Activated T-cell treated with anti-CD3 and anti-CD28 coated beads, Interleukin-2, amount 50 U/mL, for 48 hours (primary cell): ENCODE data around the gene SEMA6A.

ENCODE experiments used
- DNase-seq, 2 experiments: peaks; one replicate each; pipeline ENCODE4 v3.0.0-alpha.2; 2020

Gene SEMA6A

GRCh38 chr5:116436674-116437350 is 137.8 kb downstream of the SEMA6A start:
- DNase-seq = no peak

- DNase-seq = no peak
These were observed 145.7 kb downstream of the SEMA6A start for GRCh38 chr5:116428966-116429365.

- no peak for DNase-seq
These were observed 146.2 kb downstream of the SEMA6A start for GRCh38 chr5:116428413-116428812.

DNA sequence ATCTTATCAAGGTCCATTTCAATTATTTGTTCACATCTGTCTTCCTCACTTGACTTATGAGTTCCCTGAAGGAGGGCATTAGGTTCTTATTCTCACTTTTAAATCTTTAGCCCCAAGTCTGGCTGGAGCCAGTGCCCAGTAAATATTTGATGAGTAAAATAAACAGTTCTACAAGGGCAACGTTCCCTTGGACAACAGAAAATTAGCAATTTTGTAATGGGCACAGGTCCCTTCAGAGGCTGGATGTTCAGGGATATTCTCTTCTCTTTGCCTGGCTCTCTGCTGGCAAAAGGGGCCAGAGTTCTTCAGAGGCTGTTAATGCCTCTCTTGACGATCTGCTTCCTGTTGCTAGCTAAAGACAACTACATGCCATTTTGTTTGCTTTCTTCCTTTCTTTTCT is 149.7 kb downstream of the SEMA6A start:
- no peak for DNase-seq

DNA sequence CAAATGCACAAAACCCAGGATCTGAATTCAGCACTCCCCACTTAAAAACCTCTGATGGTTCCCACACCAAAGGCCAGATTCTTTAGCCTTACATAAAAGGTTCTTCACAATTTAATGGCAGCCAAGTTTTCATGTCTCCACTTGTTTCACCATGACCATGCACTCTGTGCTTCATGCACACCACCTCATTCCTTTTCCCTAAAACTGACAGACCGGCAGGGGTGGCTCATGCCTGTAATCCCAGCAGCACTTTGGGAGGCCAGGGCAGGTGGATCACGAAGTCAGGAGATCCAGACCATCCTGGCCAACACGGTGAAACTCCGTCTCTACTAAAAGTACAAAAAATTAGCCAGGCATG is 150.4 kb downstream of the SEMA6A start:
- DNase-seq = no peak

GRCh38 chr5:116423587-116424257 is 150.9 kb downstream of the SEMA6A start:
- no peak for DNase-seq

GRCh38 chr5:116423141-116423540 is 151.5 kb downstream of the SEMA6A start:
- DNase-seq = no peak

DNA sequence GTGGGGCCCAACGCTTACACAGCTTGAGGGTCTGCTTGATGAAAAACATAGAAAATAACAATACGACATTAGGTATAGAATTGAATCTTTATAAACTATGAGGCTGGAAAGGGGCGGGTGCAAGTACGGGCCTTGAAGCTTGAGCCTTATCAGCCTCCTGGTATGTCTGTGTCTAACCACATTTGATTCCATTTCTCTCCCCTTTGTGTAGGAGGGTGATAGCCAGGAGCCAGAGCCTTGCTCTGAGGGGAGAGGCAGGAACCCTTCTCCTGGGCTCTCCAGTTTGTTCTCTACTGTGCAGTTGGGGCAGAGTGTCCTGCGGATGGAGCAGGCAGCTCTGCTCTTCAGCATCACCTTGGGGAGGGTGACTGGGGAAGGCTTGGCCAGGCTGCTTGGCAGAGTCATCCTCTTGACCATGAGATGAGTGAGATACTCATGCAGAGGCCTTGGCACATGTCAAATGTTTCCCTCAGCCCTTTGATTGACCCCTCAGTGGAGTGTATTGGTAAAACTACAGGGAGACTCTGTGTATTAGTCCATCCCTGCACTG is 153.5 kb downstream of the SEMA6A start:
- DNase-seq = no peak

DNA sequence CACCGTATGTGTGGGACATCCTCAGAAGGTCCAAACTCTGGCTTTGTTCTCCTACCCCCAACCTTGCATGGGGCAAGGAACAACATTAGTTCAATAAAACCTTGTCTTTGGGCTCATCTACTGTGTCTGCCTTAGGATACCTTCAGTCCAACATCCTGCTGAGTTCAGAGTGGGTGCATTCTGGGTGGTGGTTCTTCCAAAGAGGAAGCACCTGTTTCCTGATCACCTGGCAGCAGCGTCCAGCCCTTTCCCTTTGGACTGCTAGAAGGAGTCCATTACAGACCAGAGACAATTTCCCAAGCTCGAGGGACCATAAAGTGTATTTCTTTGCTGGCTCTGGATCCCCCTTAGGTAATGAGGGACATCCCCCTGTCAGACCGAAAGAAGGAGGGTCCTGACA is 154.1 kb downstream of the SEMA6A start:
- no peak for DNase-seq

DNA sequence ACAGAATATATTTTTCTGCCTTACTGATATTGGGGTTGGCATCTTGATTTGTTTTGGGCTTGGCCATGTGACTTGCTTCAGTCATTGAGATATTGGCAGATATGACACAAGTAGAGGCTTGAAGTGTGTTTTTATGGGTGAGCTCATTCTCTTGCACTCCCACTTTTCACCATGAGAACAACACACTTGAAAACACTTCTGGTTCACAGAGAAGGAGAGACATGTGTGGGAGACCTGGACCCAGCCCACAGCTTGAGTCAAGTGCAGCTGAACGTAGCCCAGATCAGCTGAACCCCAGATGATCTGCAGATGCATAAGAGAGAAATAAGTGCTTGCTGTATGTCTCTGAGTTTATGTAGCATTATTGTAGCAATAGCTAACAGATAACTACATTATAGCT is 155.4 kb downstream of the SEMA6A start:
- no peak for DNase-seq

DNA sequence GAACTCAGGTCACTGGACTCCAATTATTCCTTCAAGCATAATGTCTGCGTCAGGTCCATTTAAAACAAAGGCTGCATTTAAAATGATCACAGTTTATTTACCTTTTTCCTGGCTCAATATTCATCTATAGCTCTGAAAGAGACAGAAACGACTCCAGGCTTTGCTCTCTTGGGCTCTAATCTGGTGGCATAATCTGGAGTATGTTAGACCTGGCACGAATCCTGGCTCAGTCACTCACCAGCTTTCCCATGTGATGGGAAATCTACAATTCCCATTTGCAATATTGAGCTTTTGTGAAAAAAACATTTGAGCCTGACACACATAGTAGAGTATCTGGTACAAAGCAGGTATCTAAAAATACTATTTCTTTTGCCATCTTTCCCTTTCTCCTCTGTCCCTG is 155.8 kb downstream of the SEMA6A start:
- DNase-seq = no peak

GRCh38 chr5:116418016-116418415 is 156.6 kb downstream of the SEMA6A start:
- DNase-seq = no peak

DNA sequence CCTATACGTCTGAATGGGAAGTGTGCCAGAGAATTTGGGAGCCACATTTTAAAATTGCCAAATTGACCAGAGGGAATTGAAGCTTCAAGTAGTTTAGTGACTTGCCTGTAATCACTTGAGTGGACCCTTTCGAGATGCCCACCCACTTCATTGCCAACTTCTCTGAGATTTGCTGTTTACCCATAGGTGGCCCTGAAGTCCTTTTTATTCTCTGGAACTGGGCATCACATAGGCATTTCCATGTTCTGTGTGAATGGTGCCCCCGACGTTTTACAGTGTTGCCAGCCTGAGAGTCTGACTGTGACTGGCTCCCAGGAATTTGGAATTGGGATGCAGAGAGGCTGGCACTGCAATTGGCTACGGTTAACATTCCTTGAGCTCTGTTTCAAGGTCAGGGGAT is 158.6 kb downstream of the SEMA6A start:
- DNase-seq = no peak

- DNase-seq = no peak
These were observed 159.4 kb downstream of the SEMA6A start for GRCh38 chr5:116415182-116415581.

DNA sequence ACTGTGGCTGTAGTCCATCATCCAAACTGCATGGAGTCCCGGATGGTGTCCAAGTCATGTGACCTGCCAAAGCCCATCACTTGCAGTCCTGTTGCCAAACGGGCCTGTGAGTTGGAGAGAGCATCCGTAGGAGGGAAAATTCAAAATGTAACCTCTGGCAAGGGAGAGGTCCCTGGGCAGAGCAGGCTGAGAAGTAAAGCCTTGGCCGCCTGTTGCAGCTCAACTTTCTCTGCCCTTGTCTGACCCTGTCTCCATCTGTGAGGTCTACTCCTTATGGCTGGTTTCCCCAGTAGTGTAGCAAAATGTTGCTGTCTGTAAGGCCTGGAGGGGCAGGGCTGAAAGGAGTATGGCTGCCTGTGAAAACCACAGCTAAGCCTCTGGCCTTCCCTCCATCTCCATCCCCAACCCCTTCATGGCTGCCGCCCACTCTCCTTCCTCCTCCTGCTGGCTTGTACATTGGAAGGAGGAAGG is 163.5 kb downstream of the SEMA6A start:
- DNase-seq = no peak

DNA sequence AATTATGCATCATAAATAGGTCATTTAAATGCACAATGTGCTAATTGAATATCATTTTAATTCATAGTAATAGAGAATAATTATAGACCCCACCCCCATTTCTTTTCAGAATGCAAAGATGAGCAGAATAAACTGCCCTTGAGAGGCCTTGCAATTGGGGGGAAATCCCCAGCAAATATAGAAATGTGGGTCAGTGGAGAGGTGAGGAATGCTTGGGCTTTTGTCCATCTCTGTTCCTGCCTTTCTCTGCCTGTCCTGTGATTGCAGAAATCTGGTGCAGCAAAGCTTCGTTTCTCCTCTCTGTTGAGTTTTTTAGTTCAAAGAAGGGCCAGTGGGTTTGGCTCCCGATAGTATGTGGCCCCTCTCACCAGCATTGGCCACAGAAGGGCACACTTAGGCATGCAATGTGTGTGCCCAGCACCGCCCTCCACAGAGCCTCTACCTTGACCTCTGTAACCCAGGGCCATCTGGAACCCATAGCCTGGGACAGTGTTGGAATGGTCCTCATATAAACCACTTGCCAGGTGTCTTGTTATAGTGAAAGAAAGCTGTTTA is 164.2 kb downstream of the SEMA6A start:
- no peak for DNase-seq

GRCh38 chr5:116409591-116410296 is 164.9 kb downstream of the SEMA6A start:
- no peak for DNase-seq

DNA sequence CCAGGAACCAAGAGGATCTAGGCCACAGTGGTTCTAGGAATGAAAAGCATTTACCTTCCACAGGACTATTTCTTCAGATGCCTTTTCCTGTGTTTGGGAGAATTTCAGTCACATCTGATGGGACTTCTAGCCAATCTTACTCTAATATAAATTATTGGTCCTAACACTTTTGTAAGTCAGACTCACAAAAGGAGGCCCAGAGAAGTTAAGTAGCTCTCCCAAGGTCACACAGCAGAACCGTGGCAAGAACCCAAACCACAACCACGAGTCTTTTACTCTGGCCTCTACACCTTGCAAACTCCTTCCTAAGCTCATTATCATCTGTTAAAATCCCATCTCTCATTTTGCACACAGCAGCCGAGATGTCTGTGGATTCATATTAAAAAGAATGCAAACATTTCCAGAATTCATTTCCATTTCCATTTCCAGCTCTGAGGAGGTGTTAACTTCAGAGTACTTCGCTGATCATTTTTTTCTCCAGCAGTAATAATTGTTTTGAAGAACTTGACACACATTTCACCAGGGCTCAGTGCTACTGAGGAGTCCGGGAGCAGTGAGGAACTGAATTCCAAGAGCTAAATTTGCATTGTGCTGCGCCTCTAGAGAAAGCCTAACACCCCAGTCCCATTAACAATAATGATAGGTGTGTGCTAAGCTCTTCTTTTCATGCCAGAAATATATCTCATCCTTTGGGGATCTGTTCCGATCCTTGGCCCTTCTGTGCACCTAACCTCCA is 168.1 kb downstream of the SEMA6A start:
- DNase-seq = no peak

DNA sequence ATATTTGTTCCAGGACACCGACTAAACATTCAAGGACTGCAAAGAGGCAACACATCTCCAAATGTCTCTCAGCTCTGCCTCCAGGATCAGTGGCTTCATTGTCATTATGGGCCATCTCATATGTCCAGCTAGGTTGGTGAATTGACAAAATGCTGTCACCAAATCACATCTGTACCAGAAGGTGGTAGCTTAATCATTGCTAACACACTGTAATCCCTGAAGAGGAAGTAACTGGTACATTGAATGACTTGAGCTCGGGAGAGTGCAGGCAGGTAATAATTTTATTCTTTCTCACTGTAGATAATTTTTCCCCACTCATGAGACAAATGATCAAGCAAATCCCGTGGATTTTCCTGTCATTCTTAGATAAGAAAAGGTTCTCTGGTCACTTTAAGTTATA is 169.8 kb downstream of the SEMA6A start:
- DNase-seq = no peak

- no peak for DNase-seq
These were observed 170.6 kb downstream of the SEMA6A start for GRCh38 chr5:116404016-116404415.

- no peak for DNase-seq
These were observed 172.4 kb downstream of the SEMA6A start for GRCh38 chr5:116402235-116402634.

- DNase-seq = no peak
These were observed 173.0 kb downstream of the SEMA6A start for GRCh38 chr5:116401576-116401975.
